OCI-LY3 (cell line): ENCODE data around the gene FAM53B.

ENCODE experiments used
- CTCF ChIP-seq: fragments of 200-600, 300-600 bp; sonication (generic); IDR thresholded peaks from 2 replicates; pipeline ENCODE4 v1.5.1; 2014; ENCODE audit warnings: antibody characterized with exemption, low read length, low read depth
- EZH2phosphoT487 ChIP-seq: fragments of 200-600 bp; shearing (Covaris generic); IDR thresholded peaks from 2 replicates; pipeline ENCODE4 v1.6.1; 2018; ENCODE audit warnings: antibody characterized with exemption, mixed run types, low read depth

GRCh38 chr10:124658591-124659242 lies 85.5 kb downstream of the FAM53B start:
- TF ChIP-seq CTCF: no peak
- TF ChIP-seq EZH2phosphoT487: no peak
